Activated naive CD4-positive, alpha-beta T cell treated with anti-CD3 and anti-CD28 coated beads, Interleukin-2, amount 50 U/mL, for 16 hours (primary cell): ENCODE results near the gene RYR2.
"Not testable (repeated sequence)": the region's sequence is repeated elsewhere in the genome, so short reads cannot be mapped to it uniquely, and the experiment has no call there.

Source experiments
- DNase-seq: peaks from one replicate; pipeline ENCODE4 v3.0.0-alpha.2; 2020

Gene RYR2

DNA sequence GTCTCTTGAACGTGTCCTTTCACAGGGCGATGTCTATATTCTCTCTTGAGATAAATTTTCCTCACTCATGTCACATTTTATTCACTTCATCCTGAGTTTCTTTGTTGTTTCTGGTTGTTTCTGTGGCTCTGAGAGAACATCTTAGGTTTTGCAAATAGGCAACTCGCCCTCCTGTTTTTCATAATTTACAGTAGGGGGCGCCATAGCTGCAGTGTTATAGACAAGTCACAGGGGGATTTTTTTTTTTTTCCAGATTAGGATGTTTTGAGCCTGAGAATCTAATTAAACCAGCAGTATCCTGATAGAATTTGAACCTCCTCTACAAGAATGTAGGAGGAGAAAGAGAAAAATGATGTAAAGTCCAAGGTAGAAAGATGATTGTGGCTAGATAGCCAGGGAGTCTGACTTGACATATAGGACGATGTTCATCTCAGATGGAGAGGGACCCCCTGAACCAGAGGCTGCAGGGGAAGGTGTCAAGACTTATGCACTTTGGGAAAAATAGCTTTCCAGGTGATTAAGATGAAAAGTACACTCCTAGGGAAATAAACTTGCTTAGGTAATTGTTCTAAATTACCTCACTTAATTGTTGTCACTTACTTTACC lies 772.4 kb downstream of the RYR2 start:
- DNase-seq = no peak

DNA sequence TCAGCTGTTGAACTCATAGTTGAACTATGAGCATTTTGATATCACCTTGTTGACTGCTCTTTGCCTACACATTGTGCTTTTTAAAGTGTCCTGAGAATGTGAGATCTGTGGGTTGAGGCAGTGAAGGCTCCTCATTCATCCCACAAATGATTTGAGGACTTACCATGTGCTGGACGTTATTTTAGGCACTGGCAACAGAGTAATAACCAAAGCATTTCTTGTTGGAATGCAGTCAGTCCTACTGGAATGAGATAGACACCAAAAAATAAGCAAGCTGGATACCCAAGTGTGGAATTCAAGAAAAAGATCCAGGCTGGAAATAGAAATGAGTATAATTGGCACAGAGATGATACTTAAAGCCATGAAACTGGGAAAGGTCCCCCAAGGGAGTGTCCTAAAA lies 775.3 kb downstream of the RYR2 start:
- no peak for DNase-seq

DNA sequence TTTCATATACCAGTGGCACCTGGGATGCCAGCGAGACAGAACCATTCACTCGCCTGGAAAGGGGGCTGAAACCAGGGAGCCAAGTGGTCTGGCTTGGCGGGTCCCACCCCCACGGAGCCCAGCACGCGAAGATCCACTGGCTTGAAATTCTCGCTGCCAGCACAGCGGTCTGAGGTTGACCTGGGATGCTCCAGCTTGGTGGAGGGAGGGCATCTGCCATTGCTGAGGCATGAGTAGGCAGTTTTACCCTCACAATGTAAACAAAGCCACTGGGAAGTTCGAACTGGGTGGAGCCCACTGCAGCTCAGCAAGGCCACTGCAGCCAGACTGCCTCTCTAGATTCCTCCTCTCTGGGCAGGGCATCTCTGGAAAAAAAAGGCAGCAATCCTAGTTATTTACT lies 778.6 kb downstream of the RYR2 start:
- DNase-seq = not testable (repeated sequence)

DNA sequence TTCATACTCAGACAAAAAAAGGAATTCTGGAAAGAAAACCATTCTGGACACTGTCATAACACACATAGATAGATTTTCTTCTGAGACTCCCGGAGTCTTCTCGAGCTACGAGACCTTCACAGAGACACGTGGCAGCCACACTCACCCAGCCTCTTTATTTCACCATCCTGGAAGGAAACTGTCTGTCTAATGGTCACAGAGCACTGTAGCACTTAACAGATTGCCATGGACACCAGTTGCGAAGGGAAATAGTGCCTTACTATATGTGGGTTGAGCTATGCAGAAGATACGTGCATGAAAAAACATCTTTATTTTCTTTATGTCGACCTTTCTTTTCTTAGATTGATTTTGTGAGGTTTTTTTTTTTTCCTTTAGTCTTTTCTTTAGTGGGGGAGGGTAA lies 790.9 kb downstream of the RYR2 start:
- no peak for DNase-seq

DNA sequence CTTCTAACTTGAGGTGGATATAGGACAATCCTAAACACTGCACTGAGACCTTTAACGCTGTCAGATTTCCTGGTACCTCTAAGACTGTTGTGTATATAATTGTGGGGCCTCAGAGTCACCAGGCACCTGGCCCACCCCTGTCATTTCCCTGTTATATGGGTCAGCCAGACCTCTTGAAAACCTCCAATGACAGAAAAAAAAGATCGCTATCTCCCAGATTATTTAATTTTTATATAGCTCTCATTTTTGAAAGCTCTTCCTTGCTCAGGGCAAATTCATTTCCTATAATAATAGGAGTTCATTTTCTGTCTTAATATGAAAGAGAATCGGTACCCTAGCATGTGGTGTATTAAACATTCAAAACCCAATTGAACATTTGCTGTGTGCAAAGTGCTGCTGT lies 792.1 kb downstream of the RYR2 start:
- DNase-seq = no peak

DNA sequence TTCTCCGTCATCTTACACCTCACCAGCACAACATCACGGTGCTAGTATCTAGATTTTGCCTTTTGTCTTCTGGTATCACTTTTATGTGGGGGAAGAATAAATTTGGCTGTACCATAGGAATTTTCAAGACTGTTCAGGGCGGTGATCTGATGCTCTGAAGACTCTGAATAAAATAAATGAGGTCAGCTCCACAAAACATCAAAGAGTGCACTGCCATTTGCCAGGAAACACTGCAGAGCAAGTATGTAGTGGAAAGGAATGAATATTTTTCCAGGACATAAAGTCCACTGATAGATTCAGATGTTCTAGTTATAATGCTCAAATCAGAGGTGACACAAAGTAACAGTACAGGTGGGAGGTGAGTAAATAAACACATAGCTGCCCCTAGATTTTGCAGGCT lies 792.5 kb downstream of the RYR2 start:
- no peak for DNase-seq

DNA sequence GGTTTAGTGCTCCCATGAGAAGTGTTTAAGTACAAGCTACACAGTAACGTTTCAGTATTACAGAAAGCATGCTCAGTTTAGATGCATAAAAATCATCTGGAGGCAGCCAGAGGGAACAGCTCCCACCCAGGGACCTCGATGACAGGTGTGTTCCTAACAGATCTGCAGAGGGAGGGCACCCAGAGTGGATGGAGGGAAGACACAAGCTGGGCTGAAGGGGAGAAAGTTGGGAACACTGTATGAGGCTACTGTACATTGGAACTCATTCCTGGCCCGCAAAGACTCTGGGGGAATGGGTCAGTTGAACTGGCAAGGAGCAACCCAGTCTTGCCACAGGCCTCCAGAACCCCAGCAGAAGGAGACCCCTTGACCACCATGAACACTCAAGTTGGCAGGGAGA lies 796.3 kb downstream of the RYR2 start:
- no peak for DNase-seq

DNA sequence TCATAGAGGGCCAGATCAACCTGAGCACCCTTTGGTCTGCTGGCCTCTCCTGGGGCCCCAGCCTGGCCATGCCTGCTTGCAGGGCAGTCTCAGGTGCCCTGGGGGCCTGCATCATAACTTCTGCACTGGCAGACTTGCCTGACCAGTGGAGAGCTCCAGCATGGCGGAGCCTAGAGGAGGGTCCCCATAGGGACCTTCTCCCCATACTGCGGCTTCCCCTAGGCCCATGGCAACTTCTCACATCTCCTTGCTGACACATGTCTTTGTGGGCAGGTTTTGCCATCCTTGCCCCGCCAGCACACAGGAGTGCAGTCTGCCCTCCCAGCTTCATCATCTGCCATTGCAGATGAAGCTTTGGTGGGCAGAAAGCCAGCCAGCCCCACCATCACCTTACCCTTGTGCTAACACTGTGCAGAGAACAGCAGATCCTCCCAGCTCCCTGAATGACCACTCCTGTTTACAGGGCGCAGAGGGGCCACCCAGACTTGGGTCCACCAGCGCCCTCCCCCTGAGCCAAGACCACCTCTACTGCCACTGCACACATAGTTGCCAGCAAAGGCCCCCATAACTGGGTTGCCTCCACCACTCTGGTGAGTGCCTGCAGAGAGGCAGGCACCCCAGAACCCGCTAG lies 797.0 kb downstream of the RYR2 start:
- no peak for DNase-seq

DNA sequence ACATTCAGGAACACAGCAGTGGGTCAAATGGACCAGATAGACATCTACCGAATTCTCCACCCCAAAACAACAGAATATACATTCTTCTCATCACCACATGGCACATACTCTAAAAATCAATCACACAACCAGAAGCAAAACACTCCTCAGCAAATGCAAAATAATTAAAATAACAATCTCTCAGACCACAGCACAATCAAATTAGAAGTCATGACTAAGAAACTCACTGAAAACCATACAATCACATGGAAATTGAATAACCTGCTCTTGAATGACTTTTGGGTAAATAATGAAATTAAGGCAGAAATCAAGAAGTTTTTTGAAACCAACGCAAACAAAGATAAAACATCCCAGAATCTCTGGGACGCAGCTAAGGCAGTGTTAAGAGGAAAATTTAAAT lies 799.5 kb downstream of the RYR2 start:
- no peak for DNase-seq

DNA sequence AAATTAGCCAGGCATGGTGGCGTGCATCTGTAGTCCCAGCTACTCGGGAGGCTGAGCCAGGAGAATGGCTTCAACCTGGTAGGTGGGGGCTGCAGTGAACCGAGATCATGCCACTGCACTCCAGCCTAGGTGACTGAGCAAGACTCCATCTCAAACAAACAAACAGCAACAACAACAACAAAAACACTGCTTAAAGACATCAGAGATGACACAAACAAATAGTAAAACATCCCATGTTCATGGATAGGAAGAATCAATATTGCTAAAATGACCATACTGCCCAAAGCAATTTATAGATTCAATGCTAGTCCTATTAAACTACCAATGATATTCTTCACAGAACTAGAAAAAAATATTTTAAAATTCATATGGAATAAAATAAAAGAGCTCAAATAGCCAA lies 801.5 kb downstream of the RYR2 start:
- DNase-seq = not testable (repeated sequence)

DNA sequence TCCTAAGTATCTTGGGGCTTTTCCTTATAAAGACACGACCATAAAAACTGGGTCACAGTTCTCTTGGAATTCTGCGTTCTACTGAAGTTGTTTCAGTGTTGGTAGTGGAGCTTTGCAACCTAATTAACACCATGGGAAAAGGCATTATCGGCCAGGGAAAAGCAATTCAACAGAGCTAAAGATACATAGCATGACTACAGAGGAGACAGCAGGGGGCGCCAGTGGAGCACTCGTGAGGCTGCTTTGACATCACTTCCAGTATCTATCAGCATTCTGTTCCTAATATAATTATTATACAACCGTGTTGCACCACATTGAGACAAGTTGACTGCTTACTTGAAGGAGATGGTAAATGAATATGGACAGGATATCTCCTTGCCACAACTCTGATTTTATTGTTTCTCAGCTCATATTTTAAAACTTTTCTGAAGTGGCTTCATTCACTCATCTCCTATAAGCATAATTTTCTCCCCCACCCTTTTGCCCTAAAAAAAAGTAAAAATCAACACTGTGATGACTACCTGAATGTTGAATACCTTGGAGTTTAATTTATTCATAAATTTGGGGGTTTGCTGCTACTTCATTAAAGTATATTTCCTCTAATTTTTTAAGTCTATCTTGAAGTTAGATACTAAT lies 809.3 kb downstream of the RYR2 start:
- no peak for DNase-seq

DNA sequence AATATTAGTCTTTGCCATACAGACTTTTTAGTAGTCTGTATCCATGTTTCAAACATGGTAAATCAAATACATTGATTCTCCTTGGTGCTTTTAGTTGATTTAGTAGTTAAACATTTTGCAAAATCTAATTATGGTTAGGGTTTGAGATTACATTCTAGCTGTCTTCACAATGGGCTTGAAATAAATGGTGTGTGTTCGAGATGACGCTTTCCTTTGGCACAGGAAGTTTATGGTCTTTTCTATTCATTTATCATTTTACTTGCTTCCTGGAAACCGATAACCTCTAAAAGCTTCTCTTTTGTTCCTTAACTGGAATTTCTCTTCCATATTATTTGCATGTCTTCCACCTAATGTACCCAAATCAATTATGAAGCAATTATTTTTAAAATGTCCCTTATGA lies 810.4 kb downstream of the RYR2 start:
- DNase-seq = no peak

DNA sequence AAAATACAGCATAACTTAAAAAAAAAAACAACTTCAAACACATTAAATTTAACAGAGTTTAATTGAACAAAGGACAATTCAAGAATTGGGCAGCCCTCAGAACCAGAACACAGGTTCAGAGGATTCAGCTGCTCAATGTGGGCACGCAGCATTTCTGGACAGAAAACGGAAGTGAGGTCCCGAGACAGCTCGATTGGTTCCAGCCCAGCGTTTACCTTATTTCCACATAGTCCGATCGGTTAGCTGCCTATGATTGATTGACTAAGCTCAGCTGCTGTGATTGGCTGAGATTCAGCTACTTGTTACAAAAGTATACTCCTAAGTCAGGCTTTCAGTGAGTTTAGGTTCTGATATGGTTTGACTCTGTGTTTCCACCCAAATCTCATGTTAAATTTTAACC lies 815.5 kb downstream of the RYR2 start:
- no peak for DNase-seq

DNA sequence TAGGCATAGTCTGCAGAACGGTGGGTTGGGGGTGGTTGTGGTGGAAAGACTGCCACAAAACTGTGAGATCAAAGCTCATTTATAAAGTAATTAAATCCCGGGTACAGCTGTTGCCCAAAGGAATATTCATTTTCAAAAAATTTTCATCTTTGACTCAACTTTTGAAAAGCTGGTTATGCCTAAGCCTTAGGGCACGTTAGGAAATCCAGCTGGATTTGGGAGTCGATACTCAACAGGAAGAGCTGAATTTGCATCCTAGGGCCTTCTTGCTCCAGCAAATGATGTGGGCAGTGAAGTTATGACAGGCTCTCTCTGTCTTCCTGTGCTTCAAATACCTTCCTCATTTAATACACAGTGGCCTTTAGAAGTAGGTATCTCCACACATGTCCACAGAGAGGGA lies 817.0 kb downstream of the RYR2 start:
- no peak for DNase-seq

DNA sequence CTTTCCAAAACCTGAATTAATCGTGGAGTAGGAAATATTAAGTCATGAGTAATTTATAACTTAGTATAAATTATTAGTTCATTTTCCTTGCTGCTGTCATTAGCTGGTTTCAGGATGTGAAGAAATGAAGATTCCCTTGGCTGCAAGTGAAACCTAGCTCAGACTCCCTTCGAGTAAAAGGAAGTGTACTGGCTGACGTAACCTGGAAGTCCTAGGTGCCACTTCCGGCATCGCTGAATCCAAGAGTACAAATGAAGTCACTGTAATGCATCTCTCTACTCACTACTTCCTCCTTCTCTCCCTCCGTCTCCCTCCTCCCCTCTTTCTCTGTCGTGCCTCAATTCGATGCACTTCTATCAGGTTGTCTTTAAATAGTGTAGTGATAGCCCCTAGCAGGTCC lies 820.0 kb downstream of the RYR2 start:
- no peak for DNase-seq

DNA sequence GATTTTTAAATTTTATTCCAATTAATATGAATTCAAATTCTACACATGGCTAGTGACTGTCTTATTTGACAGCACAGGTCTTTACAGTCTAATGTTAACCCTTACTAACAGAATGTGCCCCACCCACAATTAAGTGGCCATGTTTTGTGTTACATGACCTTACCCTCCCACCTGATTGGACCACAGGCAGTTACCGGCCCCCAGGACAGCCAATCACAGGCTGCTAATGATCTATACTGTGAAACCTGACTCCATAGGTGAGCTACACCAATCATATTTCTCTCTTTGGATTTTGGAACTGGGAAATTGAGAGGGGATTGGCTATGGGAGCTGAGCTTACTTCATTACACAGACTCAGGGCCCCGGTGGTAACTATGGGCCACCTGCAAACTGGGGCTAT lies 821.2 kb downstream of the RYR2 start:
- DNase-seq = no peak

DNA sequence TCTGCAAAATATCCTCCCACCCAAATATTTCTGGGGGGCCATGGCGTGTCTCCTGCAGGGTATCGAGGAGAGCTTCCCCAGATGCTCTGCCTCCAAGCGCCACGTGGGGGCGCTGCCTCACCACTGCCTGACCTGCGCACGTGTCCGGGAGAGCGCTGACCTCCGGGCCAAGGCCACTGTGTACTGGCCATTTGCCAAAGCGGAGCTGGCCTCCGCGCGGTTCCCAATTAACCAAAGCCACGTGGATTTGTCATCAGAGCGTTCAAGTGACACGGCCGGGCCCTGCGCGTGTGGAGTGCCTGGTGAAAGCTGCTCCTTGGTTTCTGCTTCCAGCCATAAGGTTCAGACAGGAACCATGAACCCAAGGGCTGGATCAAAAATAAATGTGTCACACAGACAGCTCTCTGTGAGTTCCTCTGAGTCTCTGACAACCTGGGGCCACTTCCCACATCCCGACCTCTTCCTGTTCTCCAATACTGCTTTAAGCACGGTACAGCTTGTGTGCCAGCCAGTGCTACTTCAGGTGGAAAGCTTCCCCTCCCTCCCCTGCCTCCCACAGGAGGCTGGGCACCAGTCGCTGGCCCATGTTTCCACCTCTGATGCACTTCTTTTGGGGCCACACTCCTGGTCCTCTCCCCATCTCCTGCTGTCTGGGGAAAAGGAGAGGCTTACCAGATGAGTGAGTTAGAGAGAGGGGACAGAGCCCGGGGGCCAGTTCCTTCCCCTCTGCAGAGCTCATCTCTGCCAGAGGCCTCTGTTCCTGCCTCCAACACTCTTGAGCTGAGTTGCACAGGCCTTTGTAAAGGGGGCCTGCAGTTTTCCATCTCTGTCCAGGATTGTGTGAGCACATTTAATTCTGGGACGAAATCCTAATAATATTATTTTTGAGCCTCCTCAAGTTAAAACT lies 822.6 kb downstream of the RYR2 start:
- no peak for DNase-seq

DNA sequence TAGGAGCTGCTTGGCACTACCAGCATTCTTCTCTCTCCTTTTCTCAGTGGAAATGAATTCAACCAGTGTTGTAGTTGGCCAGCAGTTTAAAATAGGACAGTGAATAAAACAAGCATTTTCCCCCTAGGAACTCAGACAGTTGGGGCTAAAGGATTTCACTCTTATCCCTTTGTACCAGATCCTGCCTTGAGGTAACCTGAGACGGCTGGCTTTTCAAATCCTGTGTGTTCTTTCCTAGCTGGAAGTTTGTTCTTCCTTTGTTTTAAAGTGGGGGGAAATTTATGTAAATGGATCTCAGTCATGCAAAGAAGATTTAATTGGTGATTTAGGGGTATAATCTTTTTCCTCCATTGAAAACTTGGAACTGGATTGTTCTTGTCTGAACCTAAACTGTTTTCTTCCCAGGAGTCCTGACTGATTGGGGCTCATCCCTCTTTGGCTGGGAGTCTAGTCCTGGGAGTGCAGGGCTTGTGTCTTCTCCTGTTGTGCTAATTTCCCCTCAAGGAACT lies 825.5 kb downstream of the RYR2 start:
- DNase-seq = no peak

DNA sequence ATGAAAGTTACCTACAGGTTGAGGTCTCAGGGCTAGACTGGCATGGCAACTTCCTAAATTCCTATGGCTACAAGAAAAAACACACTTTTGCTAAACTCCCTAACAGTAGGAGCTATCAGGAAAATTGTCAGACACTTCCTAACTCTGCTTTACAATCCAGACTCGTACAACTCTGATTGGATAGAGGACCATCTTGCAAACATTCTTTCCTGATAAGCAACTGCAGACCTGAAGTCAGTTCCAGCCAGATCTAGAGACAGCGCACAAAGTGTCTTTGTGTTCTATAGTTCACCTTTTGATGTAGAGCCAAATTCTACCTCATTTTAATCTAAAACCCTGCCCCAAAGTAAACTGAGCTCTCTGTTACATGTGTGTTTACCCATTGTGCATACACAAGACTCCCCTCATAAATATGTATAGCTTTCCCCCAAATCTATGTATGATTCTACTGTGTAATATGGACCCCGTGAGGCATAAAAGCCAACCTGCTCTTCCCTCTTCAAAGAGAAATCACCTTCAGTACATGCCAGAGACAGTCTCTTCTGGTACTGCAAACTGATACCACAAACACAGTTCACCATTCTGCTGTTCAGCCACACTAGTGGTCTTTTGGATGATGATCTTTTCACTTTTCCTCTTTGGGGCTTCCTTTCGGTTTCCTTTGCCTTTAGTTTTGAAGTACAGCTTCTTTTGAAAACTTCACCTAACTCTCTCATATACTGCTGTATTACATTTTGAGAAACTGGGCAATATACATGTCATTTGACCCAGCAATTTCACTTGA lies 827.0 kb downstream of the RYR2 start:
- no peak for DNase-seq

DNA sequence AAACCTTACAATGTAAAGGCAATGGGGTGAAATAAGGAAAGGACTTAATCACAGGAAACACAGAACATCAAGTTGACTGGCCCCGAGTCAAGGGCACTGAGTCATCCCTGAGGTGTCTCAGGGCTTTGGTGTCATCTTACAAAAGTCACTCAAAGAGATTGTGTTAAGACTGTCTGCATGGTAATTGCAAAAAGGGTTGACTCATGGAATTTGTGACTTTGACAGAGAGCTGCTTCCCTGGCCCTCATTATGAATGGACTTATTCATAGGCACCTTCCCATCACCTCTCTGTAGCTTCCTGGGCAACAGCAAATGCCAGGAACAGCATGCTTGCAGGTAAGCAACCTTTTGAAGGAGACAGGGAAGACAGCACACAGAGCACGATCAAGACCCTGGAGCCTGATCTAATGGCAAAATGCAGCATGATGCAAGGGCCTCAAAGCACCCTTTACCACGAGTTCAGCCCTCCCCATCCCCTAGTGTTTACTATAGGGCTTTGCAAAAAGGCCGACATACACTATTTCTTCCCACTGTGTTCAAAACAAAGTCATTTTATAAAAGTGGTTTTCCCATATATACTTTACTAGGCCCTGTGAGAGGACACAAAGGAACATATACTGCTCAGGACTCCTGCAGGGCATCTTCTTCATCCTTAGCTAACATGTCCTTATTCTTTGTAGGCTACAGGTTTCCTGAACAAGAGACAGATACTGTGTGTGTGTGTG lies 831.7 kb downstream of the RYR2 start:
- no peak for DNase-seq

DNA sequence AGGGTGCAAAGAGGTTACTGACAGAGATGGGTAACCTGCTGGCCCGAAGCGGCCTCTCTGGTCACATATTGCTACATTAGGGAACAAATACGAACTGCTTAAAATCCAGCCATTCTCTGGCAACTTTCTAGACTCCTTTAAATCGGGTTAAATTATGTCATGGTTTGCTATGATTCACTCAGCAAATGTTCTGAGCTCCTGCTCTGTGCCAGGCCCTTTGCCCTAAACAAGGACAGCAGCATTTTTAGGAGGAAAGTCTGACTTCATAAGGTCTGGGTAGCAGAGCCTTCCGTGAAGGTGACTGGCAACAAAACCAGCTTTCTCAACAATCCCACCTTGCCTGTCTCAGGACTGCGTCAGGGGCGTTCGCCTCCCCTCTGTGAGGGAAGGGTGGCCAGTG lies 833.3 kb downstream of the RYR2 start:
- no peak for DNase-seq

DNA sequence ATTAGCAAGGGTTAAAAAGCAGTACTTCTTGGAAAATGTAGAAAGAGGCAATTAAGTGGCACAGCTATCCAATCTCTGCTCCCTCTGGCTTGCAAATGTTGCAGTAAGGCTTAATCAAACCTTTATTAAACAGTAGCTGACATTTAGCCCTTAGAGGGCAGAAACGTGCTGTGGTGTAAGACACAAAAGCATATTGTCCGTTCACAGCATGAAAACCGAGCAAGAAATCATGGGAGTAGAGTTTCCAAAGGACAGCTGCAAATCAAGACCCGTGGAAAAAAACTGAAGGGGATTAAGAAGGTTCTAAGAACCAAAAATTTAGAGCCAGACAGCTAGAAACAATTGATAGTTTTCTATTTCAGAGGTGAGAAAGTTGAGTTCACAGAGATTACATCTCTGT lies 835.6 kb downstream of the RYR2 start:
- DNase-seq = no peak
